Amniotic stem cell (primary cell): ENCODE measurements around the gene USP10.

Experiments used
- DNase-seq: peaks from one replicate; lab custom pipeline; 2025; lab: John Stamatoyannopoulos, UW

Gene USP10

GRCh38 chr16:84700446-84701300 lies 873 bp downstream of the USP10 start:
- DNase-seq: no peak

GRCh38 chr16:84703681-84704080 lies 3.9 kb downstream of the USP10 start:
- no peak for DNase-seq

DNA sequence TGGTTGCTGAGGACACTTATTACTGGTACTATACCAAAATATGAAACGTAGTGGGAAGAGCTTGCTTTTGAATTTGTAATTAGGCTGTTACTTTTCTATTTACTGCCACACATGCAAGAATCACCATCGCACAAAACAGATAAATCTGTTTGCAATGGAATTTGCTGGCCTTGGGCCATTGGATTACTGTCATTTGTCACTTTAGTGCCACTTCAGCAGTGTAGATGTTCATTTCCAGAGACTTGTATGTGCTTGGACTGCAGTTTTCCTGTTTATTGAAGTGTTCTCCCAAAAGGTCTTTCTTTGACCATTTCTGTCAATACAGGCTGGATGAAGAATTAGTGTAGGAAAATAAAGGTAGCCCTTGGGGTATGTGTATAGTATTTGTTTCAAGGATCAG lies 4.5 kb downstream of the USP10 start:
- DNase-seq: no peak

- DNase-seq: no peak
These were observed 7.1 kb downstream of the USP10 start for GRCh38 chr16:84706856-84707255.

DNA sequence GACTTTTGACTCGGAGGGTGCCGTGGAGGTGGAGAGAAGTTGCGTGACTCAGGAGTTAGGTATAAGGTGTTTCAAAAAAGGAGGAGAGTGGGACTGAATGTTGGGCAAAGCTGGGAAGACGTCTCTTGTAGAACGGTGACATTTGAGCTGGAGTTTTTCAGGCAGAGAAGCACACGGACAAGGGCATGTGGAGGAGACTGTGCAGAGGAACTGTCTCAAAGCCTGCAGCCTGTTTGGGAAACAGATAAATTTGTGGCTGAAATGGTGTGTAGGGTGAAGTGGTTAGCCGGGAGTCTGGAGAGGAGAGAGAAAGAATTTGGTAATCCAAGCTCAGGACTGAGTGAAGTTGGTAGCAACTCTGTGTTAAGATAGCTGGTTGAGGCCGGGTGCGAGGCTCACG lies 9.8 kb downstream of the USP10 start:
- DNase-seq: no peak

DNA sequence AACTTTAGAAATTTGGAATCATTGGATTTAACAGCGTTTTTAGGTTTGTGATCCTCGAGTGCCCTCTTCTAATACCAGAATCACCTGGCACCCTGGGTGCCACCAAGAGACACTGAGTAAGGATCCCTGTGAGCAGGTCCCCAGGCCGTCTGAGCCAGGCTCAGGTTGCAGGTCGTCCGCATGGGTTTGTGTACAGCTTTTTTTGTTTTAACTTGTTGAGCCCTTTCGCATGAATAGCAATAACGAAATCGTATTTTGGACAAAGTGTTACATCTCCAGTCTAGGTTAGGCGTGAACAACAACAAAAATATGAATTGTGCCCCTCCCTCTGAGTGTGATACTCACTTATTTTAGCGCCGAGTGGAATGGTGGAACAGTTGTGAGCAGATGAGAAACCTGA lies 10.9 kb downstream of the USP10 start:
- DNase-seq: no peak

DNA sequence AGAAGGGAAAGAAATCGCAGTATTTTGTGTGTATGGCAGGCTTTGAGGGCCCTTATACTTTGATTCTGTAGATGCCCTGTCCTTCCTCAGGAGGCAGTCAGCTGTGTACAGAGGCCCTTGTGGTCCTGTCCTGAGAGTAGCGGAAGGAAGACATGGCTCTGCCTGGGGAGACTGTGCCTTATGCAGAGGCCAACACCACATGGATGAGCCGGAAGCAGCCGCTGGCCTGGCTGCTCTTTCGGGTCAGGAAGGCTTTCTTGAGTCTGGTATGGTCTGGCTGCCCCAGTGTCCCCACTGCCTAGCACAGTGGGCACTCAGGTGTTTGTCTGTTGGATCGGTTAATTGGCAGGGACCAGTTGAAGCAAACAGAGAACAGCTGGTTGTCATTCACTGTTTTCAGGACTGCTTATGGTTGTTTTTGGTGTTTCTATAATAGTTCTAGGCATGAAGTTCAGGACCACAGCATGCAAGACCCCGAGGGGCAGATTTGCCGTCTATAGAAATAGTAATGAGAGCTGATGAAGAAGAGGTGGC lies 12.4 kb downstream of the USP10 start:
- DNase-seq: no peak

DNA sequence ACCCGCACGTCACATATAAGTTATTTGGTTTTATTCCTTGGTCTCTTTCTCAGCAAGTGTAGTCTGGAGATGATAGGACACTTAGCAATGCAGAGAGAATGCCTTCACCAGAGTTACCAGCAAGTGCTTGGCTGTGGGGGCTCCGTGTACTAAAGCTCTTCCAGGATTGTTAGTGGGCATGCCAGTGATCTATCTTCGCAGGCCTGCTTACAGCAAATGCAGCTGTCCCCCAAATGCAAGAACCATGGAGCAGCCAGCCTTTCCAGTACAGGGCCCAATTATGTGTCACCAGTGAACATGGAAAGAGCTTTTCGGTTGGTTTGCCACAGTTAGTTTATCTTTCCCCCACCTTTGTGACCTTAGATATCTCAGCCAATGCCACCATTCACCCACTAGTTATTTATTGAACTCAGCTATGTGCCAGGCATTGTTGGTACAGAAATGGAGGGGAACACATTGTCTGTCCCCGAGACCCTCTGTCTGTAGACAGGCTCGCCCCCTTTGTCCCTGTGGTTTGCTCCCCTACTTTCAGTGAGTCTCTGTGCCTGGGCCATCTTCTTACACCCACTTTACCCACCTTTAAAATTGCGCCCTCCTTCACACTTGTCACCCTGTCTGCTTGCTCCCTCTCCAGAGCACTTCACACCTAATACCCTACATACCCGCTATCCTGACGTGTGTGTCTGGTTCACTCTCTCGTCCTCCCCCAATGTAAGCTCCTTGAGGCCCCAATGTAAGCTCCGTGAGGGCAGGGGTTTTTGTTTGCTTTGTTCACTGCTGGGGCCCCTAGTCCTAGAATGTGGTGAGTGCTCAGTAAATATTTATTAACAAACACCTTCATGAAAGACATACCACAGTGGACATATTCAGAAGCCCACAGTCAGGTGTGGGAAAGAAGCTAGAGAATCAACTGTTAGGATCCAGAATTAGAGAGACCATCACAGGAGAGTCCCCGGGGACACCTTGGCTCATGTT lies 13.3 kb downstream of the USP10 start:
- no peak for DNase-seq

DNA sequence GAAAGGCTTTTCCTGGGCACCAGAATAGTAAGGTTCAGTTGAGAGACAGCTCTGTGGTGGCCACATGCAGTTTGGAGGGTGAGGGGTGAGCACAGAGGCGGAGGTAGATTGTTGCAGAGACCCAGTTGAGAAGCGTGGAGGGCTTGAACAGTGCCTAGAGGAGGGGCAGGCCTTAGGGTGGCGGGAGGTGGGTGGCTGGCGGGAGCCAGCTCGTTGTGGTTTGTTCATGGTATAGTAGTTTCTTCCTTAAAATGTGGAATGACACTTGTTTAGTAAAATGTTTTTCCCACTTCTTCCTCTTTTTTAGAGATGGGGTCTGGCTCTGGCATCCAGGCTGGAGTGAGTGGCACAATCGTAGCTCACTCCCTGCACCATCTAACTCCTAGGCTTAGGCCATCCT lies 14.2 kb downstream of the USP10 start:
- DNase-seq: no peak

GRCh38 chr16:84715424-84715823 lies 15.6 kb downstream of the USP10 start:
- DNase-seq: no peak

GRCh38 chr16:84715854-84716253 lies 16.1 kb downstream of the USP10 start:
- DNase-seq: no peak

- DNase-seq: no peak
These were observed 16.9 kb downstream of the USP10 start for GRCh38 chr16:84716740-84717139.

GRCh38 chr16:84717484-84717883 lies 17.7 kb downstream of the USP10 start:
- no peak for DNase-seq

DNA sequence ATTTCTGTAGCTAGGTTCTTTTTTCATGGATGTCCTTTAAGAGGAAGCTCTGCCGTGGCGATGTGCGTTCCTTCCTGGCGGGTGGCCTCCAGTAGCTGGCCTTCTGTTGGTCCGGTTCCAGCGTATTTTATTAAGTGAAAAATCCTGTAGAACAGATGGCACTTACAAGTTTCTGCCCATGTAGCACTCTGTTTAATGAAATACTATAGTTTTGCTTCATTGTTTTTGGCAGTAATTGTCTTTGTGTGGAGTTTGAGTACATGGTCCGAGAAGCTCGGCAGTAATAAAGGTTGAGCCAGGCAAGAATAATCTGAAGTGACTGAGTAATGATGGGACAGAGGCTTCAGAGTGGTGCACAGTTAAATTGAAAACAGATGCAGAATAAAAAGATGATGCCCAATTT lies 20.4 kb downstream of the USP10 start:
- DNase-seq: no peak

- DNase-seq: no peak
These were observed 22.3 kb downstream of the USP10 start for GRCh38 chr16:84722068-84722467.

GRCh38 chr16:84723906-84724305 lies 24.1 kb downstream of the USP10 start:
- DNase-seq: no peak

- no peak for DNase-seq
These were observed 25.0 kb downstream of the USP10 start for GRCh38 chr16:84724606-84725309.

GRCh38 chr16:84725481-84726078 lies 25.8 kb downstream of the USP10 start:
- no peak for DNase-seq

GRCh38 chr16:84726079-84726668 lies 26.4 kb downstream of the USP10 start:
- peak; percentile 67 for DNase-seq

DNA sequence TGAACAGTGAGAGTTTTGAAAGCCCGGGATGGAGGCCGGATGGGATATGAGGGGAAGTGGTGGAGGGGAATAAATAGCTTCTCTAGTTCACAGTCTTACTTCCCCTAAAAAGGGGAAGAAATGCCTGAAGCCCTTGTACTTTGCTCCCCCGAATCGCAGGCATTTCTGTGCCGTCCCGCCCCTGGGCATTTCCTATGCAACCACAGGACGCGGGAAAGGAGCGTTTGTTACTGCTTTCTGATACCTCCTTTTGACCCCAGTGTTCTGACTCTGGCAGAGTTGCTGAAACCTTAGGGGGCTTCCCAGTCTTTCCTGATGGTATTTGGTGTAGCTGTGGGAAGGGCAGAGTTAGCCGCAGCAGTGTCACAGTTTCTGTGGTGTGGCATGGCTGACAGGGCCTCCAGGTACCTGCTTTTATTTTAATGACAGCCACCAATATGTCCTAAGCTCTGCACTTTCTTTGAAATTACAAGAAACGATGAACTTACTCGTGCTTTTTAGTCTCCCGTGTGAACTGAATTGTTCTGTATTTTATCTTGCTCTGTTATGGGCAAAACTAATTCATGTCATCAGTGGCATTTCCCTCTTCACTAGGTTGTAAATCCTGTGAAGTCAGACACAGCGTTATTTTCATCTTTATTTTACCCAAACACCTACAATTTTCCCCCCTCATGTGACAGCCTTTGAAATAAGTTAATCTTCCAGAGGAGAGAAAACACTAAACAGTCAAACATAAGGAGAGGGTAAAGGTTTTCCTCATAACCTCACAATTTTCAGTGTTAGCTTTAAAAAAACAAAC lies 27.1 kb downstream of the USP10 start:
- DNase-seq: no peak
